Measurements from ENCODE around the gene KIAA0930.
"Not testable (repeated sequence)": the region's sequence is repeated elsewhere in the genome, so short reads cannot be mapped to it uniquely, and the experiment has no call there.

The KIAA0930 gene

DNA sequence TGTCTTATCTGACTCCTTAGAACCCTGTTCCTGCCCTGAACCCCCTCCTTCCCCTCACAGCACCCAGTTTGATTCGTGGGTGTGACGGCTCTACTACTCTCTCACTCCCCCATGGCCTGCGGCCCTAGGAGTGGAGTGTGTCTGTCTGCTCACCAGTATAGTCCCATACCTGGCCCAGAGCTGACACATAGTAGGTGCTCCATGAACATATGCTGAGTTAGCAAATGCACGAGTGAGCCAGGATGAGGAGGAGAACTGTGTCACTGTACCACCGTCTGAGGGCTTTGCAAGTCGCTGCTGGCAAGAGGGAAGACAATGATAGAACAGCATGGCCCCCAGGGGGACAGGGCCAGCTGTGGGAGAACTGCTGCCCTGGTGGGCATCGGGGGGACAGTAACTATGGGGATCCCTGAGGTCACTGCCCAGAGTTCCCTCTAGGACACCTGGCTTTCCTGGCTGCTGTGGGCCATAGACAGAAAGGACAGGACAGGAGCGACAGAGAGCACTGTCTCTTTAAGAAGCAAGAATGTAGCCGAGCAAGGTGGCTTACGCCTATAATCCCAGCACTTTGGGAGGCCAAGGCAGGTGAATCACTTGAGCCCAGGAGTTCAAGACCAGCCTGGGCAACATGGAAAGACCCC is 19.2 kb upstream of the KIAA0930 start:
- Histone ChIP-seq H3K27ac (no peak overlapping the region), H3K9me3 (ENCODE audit: severe bottlenecking) (no peaks in the 10 kb centered on the region), H3K4me3 (ENCODE audit: low read depth, low read length) (no peak overlapping the region), H3K27me3 (ENCODE audit: insufficient read depth, low read depth, severe bottlenecking) (no peaks in the 10 kb centered on the region), H3K36me3 (no peaks in the 10 kb centered on the region)
- DNase-seq = no peak
- TF ChIP-seq CTCF (IDR thresholded peaks at IDR 0.05; ENCODE audit: low read depth, low read length) = no peak

- not testable (repeated sequence) for H3K36me3 ChIP-seq; H3K27me3 ChIP-seq (ENCODE audit: insufficient read depth, low read depth, severe bottlenecking); H3K9me3 ChIP-seq (ENCODE audit: severe bottlenecking); H3K27ac ChIP-seq; DNase-seq; H3K4me3 ChIP-seq (ENCODE audit: low read depth, low read length)
Measured at GRCh38 chr22:45257941-45258340, 17.2 kb upstream of the KIAA0930 start.

- no peaks in the 10 kb centered on the region for H3K27me3 ChIP-seq (ENCODE audit: insufficient read depth, low read depth, severe bottlenecking)
- H3K36me3 ChIP-seq = no peaks in the 10 kb centered on the region
- H3K4me3 ChIP-seq (ENCODE audit: low read depth, low read length) = no peak overlapping the region
- H3K9me3 ChIP-seq (ENCODE audit: severe bottlenecking) = no peaks in the 10 kb centered on the region
- no peak for TF ChIP-seq CTCF (IDR thresholded peaks at IDR 0.05; ENCODE audit: low read depth, low read length)
- DNase-seq = no peak
- no peak overlapping the region for H3K27ac ChIP-seq
Measured at GRCh38 chr22:45254789-45255278, 14.1 kb upstream of the KIAA0930 start.

DNA sequence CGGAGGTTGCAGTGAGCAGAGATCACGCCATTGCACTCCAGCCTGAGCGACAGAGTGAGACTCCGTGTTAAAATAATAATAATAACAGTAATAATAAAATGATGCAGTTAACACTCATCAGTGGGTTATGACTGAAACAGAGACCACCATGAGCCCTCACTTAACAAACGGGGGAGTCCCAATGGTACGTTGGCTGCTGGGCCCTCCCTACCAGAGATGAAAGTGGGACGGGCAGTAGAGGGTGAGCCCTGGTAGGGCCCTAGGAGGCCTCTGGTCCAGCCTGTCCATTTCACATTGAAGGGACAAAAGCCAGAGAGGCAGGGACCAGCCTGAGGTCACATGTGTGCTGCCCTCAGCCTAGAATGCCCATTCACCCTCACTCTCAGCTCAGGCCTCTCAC is 13.7 kb upstream of the KIAA0930 start:
- Histone ChIP-seq H3K4me3 (ENCODE audit: low read depth, low read length) (no peak overlapping the region), H3K27me3 (ENCODE audit: insufficient read depth, low read depth, severe bottlenecking) (no peaks in the 10 kb centered on the region), H3K9me3 (ENCODE audit: severe bottlenecking) (no peaks in the 10 kb centered on the region), H3K36me3 (no peaks in the 10 kb centered on the region), H3K27ac (no peak overlapping the region)
- no peak for DNase-seq
- TF ChIP-seq CTCF (IDR thresholded peaks at IDR 0.05; ENCODE audit: low read depth, low read length) = no peak

DNA sequence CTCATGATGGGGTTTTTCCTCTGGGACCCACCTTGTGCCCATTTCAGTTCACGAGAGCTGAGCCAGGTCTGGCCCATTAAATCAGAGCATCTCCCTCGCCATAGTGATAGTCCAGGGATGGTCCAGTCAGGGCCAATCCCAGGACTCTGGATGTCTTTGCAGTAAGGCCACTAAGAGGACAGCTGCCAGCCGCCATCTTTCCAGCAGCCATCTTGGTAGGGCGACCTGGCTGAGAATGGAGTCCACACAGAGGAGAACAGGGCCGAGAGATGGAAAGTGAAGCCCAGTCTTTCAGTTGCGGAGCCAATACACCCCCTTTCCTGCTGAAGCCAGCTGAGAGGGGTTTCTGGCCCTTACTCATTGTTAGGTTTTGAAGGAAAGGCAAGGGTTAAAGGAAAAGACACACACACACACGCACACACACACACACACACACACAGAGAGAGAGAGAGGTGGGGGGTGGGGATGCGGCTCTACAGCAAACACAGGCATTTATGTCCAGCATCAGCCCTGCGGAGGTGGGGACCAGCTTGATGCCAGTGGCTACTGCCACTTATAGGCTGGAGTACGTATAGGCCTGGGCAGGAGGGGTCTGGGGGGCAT is 12.4 kb upstream of the KIAA0930 start:
- no peak for TF ChIP-seq CTCF (IDR thresholded peaks at IDR 0.05; ENCODE audit: low read depth, low read length)
- H3K27ac ChIP-seq = no peak overlapping the region

DNA sequence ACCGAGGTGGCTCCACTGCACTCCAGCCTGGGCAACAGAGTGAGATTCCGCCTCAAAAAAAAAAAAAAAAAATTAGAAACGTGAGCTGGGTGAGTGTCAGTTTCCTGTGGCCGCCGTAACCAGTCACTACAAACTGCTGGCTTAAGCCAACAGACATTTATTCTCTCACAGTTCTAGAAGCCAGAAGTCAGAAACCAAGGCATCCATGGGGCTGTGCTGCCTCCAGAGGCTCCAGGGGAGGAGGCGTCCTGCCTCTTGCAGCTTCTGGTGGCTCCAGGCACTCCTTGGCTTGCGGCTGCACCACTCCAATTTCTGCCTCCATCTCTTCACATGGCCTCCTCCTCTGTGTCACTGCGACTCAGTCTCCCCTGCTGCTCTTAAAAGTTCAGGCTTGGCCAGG is 11.1 kb upstream of the KIAA0930 start:
- H3K9me3 ChIP-seq (ENCODE audit: severe bottlenecking) = no peaks in the 10 kb centered on the region
- H3K27ac ChIP-seq = no peak overlapping the region
- no peaks in the 10 kb centered on the region for H3K27me3 ChIP-seq (ENCODE audit: insufficient read depth, low read depth, severe bottlenecking)
- no peak overlapping the region for H3K4me3 ChIP-seq (ENCODE audit: low read depth, low read length)
- H3K36me3 ChIP-seq = no peaks in the 10 kb centered on the region
- DNase-seq = no peak
- 0 out of 2 replicates have a peak, but pooled peaks have one; percentile 16 for TF ChIP-seq CTCF (IDR thresholded peaks at IDR 0.05; ENCODE audit: low read depth, low read length)

More for the DNA sequence above, 12.4 kb upstream of the KIAA0930 start:
- no peak overlapping the region for H3K4me3 ChIP-seq (ENCODE audit: low read depth, low read length)
- H3K9me3 ChIP-seq (ENCODE audit: severe bottlenecking) = no peaks in the 10 kb centered on the region
- H3K36me3 ChIP-seq = no peaks in the 10 kb centered on the region
- no peak for DNase-seq
- H3K27me3 ChIP-seq (ENCODE audit: insufficient read depth, low read depth, severe bottlenecking) = no peaks in the 10 kb centered on the region
